Measurements from ENCODE around the gene SLC7A10. TPM values are rescaled to one million over a fixed set of nuclear protein-coding genes. Genes with fewer than 3 reads are reported as not detected.

SLC7A10 gene
- total RNA-seq, 1 donor from 2014 or later, result not detected

- POLR2A ChIA-PET, result no interaction called here
- no peak for DNase-seq
- TF ChIP-seq, protein P1, sequence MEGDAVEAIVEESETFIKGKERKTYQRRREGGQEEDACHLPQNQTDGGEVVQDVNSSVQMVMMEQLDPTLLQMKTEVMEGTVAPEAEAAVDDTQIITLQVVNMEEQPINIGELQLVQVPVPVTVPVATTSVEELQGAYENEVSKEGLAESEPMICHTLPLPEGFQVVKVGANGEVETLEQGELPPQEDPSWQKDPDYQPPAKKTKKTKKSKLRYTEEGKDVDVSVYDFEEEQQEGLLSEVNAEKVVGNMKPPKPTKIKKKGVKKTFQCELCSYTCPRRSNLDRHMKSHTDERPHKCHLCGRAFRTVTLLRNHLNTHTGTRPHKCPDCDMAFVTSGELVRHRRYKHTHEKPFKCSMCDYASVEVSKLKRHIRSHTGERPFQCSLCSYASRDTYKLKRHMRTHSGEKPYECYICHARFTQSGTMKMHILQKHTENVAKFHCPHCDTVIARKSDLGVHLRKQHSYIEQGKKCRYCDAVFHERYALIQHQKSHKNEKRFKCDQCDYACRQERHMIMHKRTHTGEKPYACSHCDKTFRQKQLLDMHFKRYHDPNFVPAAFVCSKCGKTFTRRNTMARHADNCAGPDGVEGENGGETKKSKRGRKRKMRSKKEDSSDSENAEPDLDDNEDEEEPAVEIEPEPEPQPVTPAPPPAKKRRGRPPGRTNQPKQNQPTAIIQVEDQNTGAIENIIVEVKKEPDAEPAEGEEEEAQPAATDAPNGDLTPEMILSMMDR (IDR thresholded peaks at IDR 0.05), result no peak
- Mint-ChIP-seq H3K27ac (no peak overlapping the region), H3K36me3 (ENCODE audit: low read depth) (no peaks in the 10 kb centered on the region), H3K27me3 (peaks cover 4% of the 10 kb centered on the region), H3K4me3 (no peak overlapping the region), H3K4me1 (peaks cover 4% of the 10 kb centered on the region), H3K9me3 (no peaks in the 10 kb centered on the region)
- CTCF ChIA-PET, result interaction anchor here (1.6 to 6.8 kb wide), 2 partner anchors 94 to 168 kb away, joined by 3 to 72 read pairs; no protein-coding TSS in a partner anchor
- no peak for ATAC-seq (ENCODE audit: low read depth)
- intact Hi-C loops (cut with micrococcal nuclease), result no loop called here
Observed at GRCh38 chr19:33238481-33239149, 13.0 kb upstream of the SLC7A10 start.

DNA sequence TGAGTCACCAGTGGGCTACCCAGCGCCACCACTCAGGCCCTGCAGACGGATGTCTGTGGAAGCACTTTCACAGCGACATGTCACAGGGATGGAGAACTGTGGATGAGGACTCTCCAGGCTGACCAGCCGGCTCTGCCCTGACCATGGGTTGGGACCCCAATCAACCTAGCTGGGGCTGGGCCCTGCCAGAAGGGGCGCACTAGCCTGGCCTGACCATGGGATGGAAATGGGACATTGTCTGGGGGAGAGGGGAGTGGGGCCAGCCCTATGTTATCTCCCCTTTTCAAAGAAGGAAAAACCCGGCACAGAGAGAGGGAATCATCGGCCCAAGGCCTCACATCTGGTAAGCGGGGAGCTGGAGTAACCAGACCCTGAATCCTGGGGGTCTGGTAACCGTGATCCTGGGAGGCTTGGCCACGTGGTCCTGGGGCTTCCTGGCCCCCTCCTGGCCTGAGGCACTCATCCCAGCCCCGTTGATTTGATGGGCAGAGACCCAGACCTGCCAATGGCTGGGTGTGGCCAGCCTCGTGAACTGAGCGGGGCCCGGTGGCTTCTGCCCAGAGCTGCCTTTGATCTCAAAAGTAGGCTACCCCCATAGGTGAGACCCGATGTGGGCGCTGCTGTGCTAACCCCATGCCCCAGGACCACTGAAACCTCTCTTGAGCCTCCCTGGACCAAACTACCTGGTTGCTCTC is 11.2 kb upstream of the SLC7A10 start:
- Mint-ChIP-seq H3K4me3 (no peak overlapping the region), H3K36me3 (ENCODE audit: low read depth) (no peaks in the 10 kb centered on the region), H3K4me1 (peaks cover 4% of the 10 kb centered on the region), H3K27me3 (peaks cover 4% of the 10 kb centered on the region), H3K27ac (no peak overlapping the region), H3K9me3 (no peaks in the 10 kb centered on the region)
- no peak for ATAC-seq (ENCODE audit: low read depth)
- CTCF ChIA-PET, result interaction anchor here (6.8 kb wide), 1 partner anchor 169 kb away, joined by 72 read pairs; no protein-coding TSS in a partner anchor
- TF ChIP-seq, protein P1 (IDR thresholded peaks at IDR 0.05), result no peak
- POLR2A ChIA-PET, result interaction anchor here (1.9 kb wide), 1 partner anchor 135 kb away, joined by 9 read pairs; no protein-coding TSS in a partner anchor
- intact Hi-C loops (cut with micrococcal nuclease), result no loop called here
- no peak for DNase-seq

GRCh38 chr19:33235996-33236350 is 10.3 kb upstream of the SLC7A10 start:
- Mint-ChIP-seq H3K36me3 (ENCODE audit: low read depth) (no peaks in the 10 kb centered on the region), H3K27me3 (peaks cover 5% of the 10 kb centered on the region), H3K4me3 (no peak overlapping the region), H3K4me1 (peaks cover 4% of the 10 kb centered on the region), H3K9me3 (no peaks in the 10 kb centered on the region), H3K27ac (no peak overlapping the region)
- TF ChIP-seq, protein P1 (IDR thresholded peaks at IDR 0.05), result no peak
- DNase-seq (no peak), ATAC-seq (ENCODE audit: low read depth) (no peak)
- ChIA-PET CTCF (interaction anchor here (1.1 to 6.8 kb wide), 5 partner anchors 58 to 182 kb away, joined by 3 to 72 read pairs (median 4); no protein-coding TSS in a partner anchor), POLR2A (interaction anchor here (0.6 to 1.9 kb wide), 2 partner anchors 132 to 136 kb away, joined by 9 read pairs; no protein-coding TSS in a partner anchor)
- intact Hi-C loops (cut with micrococcal nuclease), result loop anchor here (1.0 to 2.0 kb wide), 6 partner anchors 59 to 535 kb away; partner anchors contain the start of genes CEBPA and CEBPG

- no peaks in the 10 kb centered on the region for H3K36me3 Mint-ChIP-seq (ENCODE audit: low read depth)
- H3K4me1 Mint-ChIP-seq, result peaks cover 4% of the 10 kb centered on the region
- H3K4me3 Mint-ChIP-seq, result peak overlapping the region; percentile 44
- ATAC-seq (ENCODE audit: low read depth) (peak; percentile 91), DNase-seq (peak; percentile 74)
- POLR2A ChIA-PET, result interaction anchor here (0.6 to 1.9 kb wide), 2 partner anchors 132 to 137 kb away, joined by 9 read pairs; no protein-coding TSS in a partner anchor
- H3K27me3 Mint-ChIP-seq, result peaks cover 10% of the 10 kb centered on the region
- CTCF ChIA-PET, result interaction anchor here (0.6 to 6.8 kb wide), 7 partner anchors 57 to 195 kb away, joined by 3 to 72 read pairs (median 3); partner anchors contain the start of gene CEBPA
- TF ChIP-seq, protein P1 (IDR thresholded peaks at IDR 0.05), result peak; percentile 41
- intact Hi-C loops (cut with micrococcal nuclease), result loop anchor here (1.0 to 2.0 kb wide), 6 partner anchors 59 to 536 kb away; partner anchors contain the start of genes CEBPA and CEBPG
- no peak overlapping the region for H3K27ac Mint-ChIP-seq
- H3K9me3 Mint-ChIP-seq, result no peaks in the 10 kb centered on the region
Observed at GRCh38 chr19:33235269-33235995, 9.8 kb upstream of the SLC7A10 start.

Data from activated B cell treated with CpG ODN at 0.5 μM for 24 hours (primary cell).